HG03469 (cell line): ENCODE data around the gene TALDO1.
A peak's percentile ranks its signal among the peaks of the same experiment; 100 is the strongest.

Source experiments
- ATAC-seq: cut with Tn5 transposase; IDR thresholded peaks from one replicate; pipeline ENCODE4 v1.9.1; 2021; ENCODE audit warnings: mild to moderate bottlenecking, moderate library complexity, moderate number of reproducible peaks; ENCODE audit not compliant: unreplicated experiment

TALDO1 gene

DNA sequence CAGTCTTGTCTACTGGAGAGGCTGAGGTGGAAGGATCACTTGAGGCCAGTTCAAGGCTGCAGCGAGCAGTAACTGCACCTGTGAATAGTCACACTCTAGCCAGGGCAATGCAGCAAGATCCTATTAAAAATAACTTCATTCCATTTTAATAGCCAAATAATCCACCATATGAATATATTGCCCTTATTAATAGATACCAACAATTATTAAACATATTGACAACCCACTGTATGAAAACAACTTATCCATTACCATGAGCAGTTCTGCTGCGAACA is 19.6 kb downstream of the TALDO1 start:
- ATAC-seq, result no peak

- no peak for ATAC-seq
Observed at GRCh38 chr11:767238-767637, 20.0 kb downstream of the TALDO1 start.

DNA sequence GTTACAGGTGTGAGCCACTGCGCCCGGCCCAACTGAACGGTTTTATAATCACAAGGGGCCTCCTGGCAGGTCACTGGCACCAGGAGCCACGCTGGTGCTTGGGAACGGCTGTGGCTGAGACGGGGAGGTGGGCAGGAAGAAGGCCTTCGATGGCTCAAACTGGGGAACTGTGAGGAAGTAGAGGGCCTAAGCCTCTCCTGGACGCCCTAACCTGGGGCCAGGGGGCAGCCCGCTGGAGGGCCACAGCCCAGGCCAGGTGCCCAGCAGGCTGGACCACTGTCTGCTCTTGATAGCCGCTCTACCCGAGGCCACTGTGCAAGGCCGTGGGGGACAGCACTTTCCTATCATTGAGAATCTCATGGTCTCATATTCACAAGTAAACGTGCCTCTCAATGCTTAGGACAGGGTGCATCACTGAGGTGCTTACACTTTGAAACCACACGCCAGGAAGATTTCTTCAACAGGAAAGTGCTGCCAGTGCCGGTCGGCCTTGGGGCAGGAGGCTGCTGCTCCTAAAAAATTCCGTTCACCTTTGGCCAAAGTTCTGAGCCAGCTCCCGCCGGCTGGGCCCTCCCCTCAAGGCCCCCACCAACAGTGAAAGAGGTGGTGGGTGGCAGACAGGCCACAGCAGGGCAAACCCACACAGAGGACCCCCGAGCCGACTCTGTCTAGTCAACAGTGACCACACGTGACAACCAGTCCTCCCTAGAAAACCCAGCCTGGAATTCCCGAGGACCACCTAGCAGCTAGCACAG is 22.8 kb downstream of the TALDO1 start:
- no peak for ATAC-seq

GRCh38 chr11:770642-771616 is 23.7 kb downstream of the TALDO1 start:
- no peak for ATAC-seq

DNA sequence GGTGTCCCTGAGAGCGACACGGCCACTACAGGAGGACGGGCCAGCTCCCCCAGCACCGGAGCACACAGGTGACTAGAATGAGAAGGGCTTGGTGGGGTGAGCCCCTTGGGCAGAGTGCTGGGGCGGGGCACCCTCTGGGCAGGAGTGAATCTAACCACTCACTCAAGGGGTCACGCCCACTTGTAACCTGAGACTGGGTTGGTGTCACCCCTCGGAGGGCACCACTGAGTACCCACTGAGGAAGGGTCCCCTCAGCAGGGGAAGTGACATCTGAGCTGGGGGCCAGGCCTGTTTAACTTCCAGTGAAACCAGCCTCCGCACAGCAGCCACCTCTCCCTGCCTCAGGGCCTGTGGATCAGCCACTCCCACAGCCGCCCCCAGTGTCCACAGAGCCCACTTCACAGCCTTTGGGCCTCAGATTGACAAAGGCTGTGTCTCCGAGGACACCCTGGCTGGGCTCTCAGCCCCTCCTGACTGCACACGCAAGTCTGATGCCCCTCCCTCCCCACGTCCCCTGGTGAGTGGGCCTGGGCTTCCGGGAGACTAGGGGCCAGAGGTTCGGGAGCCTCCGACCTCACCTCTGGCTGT is 24.4 kb downstream of the TALDO1 start:
- no peak for ATAC-seq

- ATAC-seq, result no peak
Observed at GRCh38 chr11:772429-773390, 25.4 kb downstream of the TALDO1 start.

- ATAC-seq, result no peak
Observed at GRCh38 chr11:773425-773824, 26.2 kb downstream of the TALDO1 start.

DNA sequence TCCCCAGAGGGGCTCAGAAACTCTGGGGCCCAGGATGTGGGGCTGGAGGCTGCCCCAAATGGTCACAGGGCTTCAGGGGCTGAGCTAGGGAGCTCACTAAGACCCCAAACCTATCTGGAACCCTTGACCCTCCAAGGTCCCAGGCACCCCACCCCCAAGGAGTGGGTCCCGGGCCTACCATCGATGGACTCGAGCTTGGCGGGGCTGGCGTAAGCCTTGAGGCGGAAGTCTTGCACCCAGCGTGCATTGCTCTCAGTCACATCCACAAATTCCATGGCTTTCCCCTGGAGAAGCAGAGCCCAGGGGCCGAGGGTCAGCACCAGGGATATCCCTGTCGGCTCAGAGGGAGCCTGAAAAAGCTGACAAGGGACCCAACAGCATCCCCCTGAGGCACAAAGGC is 26.6 kb downstream of the TALDO1 start:
- ATAC-seq, result no peak

GRCh38 chr11:774873-775592 is 27.8 kb downstream of the TALDO1 start:
- no peak for ATAC-seq

- ATAC-seq, result no peak
Observed at GRCh38 chr11:776263-776560, 28.9 kb downstream of the TALDO1 start.

DNA sequence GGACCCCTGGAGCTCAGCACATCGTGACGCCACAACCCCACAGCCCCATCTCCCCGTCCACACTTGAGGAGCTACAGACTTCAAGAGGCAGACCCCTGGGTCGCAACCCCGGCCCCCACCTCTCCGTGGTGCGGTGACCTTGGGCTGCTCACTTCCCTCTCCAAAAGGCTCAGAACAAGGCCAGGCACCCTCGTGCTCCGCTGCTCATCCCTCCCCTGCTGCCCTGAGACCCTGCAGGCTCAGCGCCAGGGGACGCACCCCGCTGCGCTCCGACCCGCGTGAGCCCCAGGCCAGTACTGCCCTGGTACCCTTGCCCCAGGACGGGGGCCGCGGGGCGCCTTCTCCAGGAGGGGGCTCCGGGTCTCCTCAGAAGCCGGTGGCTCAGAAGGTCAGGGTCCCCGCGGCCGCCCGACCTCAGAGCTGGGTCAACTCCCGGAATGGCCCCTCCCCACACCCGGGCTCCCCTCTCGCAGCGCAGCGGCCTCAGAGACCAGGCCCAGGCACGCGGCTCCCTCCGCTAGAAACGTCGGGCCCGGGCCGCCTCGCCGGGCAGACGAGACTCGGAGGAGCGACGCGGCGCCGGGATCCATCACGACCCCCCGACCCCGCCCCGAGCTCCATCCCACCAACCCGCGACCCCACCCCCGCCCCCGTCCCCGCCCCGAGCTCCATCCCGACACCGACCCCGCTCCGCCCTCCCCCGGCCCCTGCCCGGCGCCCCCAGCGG is 29.5 kb downstream of the TALDO1 start:
- ATAC-seq, result no peak

DNA sequence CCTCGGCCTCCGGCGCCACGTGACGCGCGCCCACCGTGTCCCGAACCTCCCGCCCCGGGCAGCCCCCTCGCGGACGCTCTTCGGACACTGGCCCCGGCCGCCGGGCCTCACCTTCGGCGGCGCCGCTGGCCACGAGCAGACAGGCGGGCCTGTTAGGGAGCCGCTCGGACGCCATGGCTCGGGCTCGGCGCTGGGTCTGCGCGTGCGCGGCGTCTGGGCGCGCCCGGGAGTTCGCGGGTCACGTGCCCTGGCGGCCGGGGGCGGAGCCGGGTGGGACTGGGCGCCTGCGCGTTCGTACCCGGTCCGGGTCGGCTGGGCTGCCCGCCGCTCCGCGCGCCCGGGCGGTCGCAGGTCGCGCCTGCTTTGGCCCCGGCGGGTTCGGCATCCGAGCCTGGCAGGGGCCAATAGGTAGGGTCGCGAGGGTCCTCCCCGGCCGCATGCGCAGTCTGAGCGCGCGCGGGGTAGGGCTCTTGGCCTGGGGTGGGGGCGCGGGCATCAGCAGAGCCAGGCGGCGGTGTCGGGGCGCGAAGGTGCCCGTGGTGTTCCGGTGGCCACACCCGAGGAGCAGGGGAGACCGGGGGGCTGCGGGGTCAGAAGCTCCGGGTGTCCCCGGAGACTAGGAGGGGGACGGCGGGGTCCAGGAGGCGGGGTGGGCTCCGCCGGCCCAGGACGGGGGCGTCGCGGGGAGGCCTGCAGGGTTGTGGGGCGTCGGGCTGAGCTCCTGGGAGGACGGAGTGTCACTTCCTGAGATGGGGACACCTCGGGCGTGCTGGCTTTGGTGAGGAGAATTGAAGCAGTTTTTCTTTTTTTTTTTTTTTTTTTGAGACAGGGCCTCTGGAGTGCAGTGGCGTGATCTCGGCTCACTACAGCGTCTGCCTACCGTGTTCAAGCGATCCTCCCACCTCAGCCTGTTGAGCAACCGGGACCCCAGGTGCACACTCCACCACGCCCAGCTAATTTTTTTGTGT is 30.3 kb downstream of the TALDO1 start, which contains the start of gene GATD1:
Gene GATD1 (minus strand): TSS at position 200 of the 968 bp plus-strand sequence. CDS start 25 bp downstream, at position 175.
- ATAC-seq, result peak; percentile 45

GRCh38 chr11:778976-779954 is 32.0 kb downstream of the TALDO1 start:
- ATAC-seq, result no peak

DNA sequence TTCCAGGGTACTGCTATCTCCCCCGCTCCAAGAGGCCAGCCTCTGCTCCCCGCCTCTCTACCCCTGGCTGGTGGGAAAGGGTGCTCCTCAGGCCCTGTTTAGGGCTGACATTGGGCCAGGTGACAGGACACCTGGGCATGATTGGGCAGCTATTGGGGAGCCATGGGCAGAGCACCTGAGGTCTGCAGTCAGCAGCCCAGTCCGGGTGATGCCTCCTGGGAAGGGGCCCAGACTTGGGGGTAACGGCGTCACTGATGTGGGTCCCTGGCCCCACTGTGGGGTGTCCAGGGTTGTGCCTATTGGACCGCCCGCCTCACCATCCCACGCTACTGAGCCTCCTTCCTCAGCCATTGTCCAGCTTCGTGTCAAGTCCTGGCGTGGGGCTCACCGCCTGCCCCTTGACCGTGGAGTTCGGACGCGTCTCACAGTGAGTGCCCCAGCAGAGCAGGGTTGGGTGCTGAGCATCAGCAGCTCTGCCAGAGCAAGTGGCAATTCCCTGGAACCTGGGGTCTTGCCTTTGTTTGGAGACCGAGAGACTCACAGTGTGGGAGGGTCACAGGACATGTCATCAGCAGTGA is 32.8 kb downstream of the TALDO1 start:
- ATAC-seq, result no peak

DNA sequence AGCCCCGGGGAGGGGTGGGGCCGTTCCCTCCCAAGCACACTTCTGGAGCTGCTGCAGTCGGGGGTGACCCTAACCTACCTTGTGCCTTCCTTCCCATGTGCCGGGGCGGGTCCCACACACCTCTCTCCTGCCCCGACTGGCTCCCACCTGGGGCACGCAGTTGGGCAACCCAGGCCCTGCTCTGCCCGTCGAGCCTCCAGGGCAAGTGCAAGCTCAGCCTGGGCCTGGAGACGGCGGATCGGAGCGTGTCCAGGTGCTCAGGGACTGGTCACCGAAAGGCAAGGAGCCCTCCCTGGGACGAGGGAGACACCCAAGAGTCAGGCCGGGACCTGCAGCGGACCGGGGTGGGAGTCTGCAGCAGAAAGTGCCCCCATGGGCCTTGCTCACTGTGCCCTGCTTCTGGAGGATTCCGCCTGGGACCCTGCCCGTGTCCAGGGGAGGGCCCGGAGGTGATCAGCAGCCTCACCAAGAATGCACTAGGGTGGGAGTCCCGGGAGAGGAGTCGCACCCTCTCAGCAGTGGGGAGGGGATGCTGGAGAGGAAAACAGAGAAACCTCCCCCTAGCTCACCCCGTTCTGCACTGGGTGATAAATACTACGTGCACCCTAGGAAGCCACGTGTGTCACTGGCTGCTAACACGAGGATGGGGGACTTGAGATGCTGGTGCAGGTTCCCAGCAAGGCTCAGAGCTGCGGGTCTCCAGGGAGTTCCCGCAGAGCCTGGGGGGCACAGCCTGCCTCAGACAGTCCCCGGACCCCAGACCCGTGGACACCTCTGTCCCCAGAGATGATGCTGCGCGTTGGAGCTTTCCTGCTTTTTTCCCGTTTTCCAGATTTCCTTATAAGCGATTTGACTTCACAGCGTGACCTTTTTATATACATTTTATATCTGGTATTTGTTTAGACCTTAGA is 35.3 kb downstream of the TALDO1 start:
- no peak for ATAC-seq

- ATAC-seq, result no peak
Observed at GRCh38 chr11:783581-784015, 36.3 kb downstream of the TALDO1 start.
